CD14-positive monocyte (primary cell): ENCODE measurements around the gene RHOU. TPM values are rescaled to one million over a fixed set of nuclear protein-coding genes. Genes with fewer than 3 reads are reported as not detected.
A peak's percentile ranks its signal among the peaks of the same experiment; 100 is the strongest.

Source experiments
- DNase-seq, 3 donors: peaks; one replicate each; pipeline ENCODE4 v3.0.0-alpha.2; 2011 to 2022
- H2AFZ ChIP-seq: 2 replicates; pipeline ENCODE4 v1.6.0; 2012; ENCODE audit warnings: mild to moderate bottlenecking, low read depth, low read length, inconsistent platforms; ENCODE audit not compliant: insufficient read depth, poor library complexity, severe bottlenecking
- H3K27ac ChIP-seq, 2 donors: 1 replicate in 1 of 2; 2 replicates in 1 of 2; pipeline ENCODE4 v1.5.1; 2012 to 2013; ENCODE audit warnings: low read length in 2 of 2, control low read depth in 1 of 2, inconsistent platforms in 1 of 2, low read depth in 1 of 2, mild to moderate bottlenecking in 1 of 2
- H3K27me3 ChIP-seq, 2 donors: one replicate each; pipeline versions ENCODE4 v1.6.0 to v1.6.1; 2011 to 2013; ENCODE audit warnings: low read length in 2 of 2; ENCODE audit not compliant: control insufficient read depth in 2 of 2, insufficient read depth in 2 of 2
- H3K36me3 ChIP-seq, 2 donors: replicated peaks in 1 of 2; 1 replicate in 1 of 2; 2 replicates in 1 of 2; pipeline versions ENCODE4 v1.5.1 to v1.6.1; 2012 to 2013; ENCODE audit warnings: low read length in 2 of 2, control low read depth in 1 of 2, inconsistent platforms in 1 of 2, mild to moderate bottlenecking in 1 of 2; ENCODE audit not compliant: insufficient read depth in 2 of 2, control insufficient read depth in 1 of 2
- H3K4me1 ChIP-seq, 2 donors: 1 replicate in 1 of 2; 2 replicates in 1 of 2; pipeline versions ENCODE4 v1.5.1 to v1.6.1; 2012 to 2013; ENCODE audit warnings: low read length in 2 of 2, control low read depth in 1 of 2, inconsistent platforms in 1 of 2, mild to moderate bottlenecking in 1 of 2, moderate library complexity in 1 of 2; ENCODE audit not compliant: insufficient read depth in 2 of 2, control insufficient read depth in 1 of 2
- H3K4me2 ChIP-seq: replicated peaks from 2 replicates; pipeline ENCODE3; 2012; ENCODE audit warnings: low read length, moderate library complexity, mild to moderate bottlenecking; ENCODE audit not compliant: poor library complexity, severe bottlenecking; ENCODE audit errors: extremely low read depth
- H3K4me3 ChIP-seq, 3 experiments: fragments of 200-600 bp in 1 of 3; sonication (generic) in 1 of 3; replicated peaks in 1 of 3; 1 replicate in 2 of 3; 2 replicates in 1 of 3; pipeline ENCODE4 v1.5.1; 2011 to 2013; ENCODE audit warnings: low read length in 3 of 3, mild to moderate bottlenecking in 3 of 3, control low read depth in 2 of 3, low read depth in 2 of 3, inconsistent platforms in 1 of 3, moderate library complexity in 1 of 3
- H3K79me2 ChIP-seq: 2 replicates; pipeline ENCODE4 v1.6.0; 2012; ENCODE audit warnings: mild to moderate bottlenecking, control low read depth, inconsistent platforms, low read length, moderate library complexity; ENCODE audit not compliant: insufficient read depth
- H3K9ac ChIP-seq: 2 replicates; pipeline ENCODE4 v1.6.0; 2017; ENCODE audit warnings: low read length, mild to moderate bottlenecking; ENCODE audit not compliant: insufficient read depth, poor library complexity, severe bottlenecking
- H3K9me3 ChIP-seq, 2 donors: replicated peaks in 1 of 2; 1 replicate in 1 of 2; 2 replicates in 1 of 2; pipeline versions ENCODE4 v1.5.1 to v1.6.1; 2012 to 2013; ENCODE audit warnings: low read length in 2 of 2, control low read depth in 1 of 2; ENCODE audit not compliant: control insufficient read depth in 1 of 2, insufficient read depth in 1 of 2
- H4K20me1 ChIP-seq: 2 replicates; pipeline ENCODE4 v1.6.0; 2012; ENCODE audit warnings: mild to moderate bottlenecking, low read length, control low read depth, moderate library complexity; ENCODE audit not compliant: insufficient read depth
- H3K27ac Mint-ChIP-seq, 7 donors: one replicate each; pipeline ENCODE4 v1.8.0; 2020; ENCODE audit warnings: mild to moderate bottlenecking in 7 of 7, mixed read lengths in 7 of 7, moderate library complexity in 6 of 7, inconsistent platforms in 2 of 7
- H3K27me3 Mint-ChIP-seq, 3 donors: one replicate each; pipeline ENCODE4 v1.8.0; 2021 to 2022; ENCODE audit warnings: low read depth in 3 of 3, mild to moderate bottlenecking in 3 of 3, mixed read lengths in 3 of 3, moderate library complexity in 3 of 3, inconsistent platforms in 1 of 3
- H3K36me3 Mint-ChIP-seq, 2 donors: one replicate each; pipeline ENCODE4 v1.8.0; 2020; ENCODE audit warnings: mixed read lengths in 2 of 2, inconsistent platforms in 1 of 2, mild to moderate bottlenecking in 1 of 2
- H3K4me1 Mint-ChIP-seq: one replicate; pipeline ENCODE4 v1.8.0; 2020; ENCODE audit warnings: mild to moderate bottlenecking, mixed read lengths
- H3K4me3 Mint-ChIP-seq, 2 donors: one replicate each; pipeline ENCODE4 v1.8.0; 2020; ENCODE audit warnings: mild to moderate bottlenecking in 2 of 2, mixed read lengths in 2 of 2, moderate library complexity in 1 of 2
- H3K9me3 Mint-ChIP-seq, 7 donors: one replicate each; pipeline ENCODE4 v1.8.0; 2020 to 2022; ENCODE audit warnings: mixed read lengths in 7 of 7, mild to moderate bottlenecking in 6 of 7, moderate library complexity in 6 of 7, inconsistent platforms in 2 of 7
- WGBS: methylation state at CpG from one replicate; pipeline ENCODE4 v1.1.5; 2013; ENCODE audit warnings: missing lambda C conversion rate; ENCODE audit not compliant: insufficient coverage; 5-methylcytosine and 5-hydroxymethylcytosine counted together
- intact Hi-C, 2 donors: fragments of 100-400 bp; cut with micrococcal nuclease; formaldehyde crosslinking; loops; one replicate each; pipeline versions ENCODE4 v1.15.0 to v1.15.1; 2023
- polyA plus RNA-seq, 3 donors: library from polyadenylated mRNA; depleted of rRNA in 1 of 3; unstranded in 2 of 3; stranded (reverse) in 1 of 3; fragments of 300-500 nt in 2 of 3; fragments of >200 nt in 1 of 3; fragmentation: Illumina TruSeq in 2 of 3; gene quantifications; 1 replicate in 2 of 3; 2 replicates in 1 of 3; pipeline ENCODE4 v1.2.3, GENCODE V29; 2012 to 2021
- TF ChIP-seq, protein P1 (sequence below): fragments of 200-600 bp; IDR thresholded peaks from one replicate; pipeline ENCODE4 v1.8.0; 2022; ENCODE audit warnings: antibody characterized with exemption, mild to moderate bottlenecking

RHOU gene
- polyA plus RNA-seq, 3 donors, result 4.1 to 11.6 (median 4.8) TPM

DNA sequence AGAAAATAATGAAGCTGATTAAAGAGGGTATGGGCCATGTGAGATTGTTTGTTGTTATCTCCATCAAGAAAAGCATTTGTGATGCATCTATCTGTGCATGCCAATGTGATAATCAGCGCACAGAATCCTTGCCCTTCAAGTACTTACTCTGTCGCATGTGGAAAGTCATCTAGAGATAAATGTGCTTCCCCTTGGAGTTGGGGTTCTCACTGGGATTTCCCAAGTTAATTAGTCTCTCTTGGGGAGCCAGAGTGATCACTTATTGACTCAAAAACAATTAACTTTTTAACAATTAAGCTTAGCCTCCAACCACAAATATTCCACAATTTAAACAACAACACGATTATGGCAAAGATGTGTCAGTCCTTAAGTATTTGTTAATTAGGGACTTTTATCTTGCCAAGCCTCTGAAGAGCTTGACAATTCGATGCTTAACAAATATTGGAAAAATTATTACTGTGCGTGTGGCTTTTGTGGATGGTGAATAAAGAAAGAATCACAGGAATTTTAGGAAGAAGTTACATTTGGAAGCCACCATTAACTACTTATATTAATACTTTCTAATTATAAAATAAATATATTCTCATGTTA is 17.5 kb downstream of the RHOU start:
- Histone ChIP-seq H3K36me3 (no peaks in the 10 kb centered on the region), H3K9me3 (peaks cover 0 to 7% of the 10 kb centered on the region in 2 donors)

DNA sequence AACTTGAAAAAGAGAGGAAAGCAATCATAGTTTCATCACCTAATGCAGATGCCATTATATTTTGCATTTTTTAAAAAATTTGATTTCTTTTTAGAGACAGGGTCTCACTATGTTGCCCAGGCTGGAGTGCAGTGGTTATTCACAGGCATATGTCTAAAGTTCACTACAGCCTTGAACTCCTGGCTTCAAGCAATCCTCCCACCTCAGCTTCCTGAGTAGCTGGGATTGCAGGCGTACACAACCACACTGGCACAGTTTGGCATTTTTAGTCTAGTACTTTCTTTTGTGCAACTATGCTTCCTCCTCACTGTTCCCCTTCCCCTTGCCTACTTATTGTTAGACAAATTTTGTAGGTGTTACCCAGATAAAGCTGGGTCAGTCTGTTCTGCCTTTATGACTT is 18.0 kb downstream of the RHOU start:
- no peaks in the 10 kb centered on the region for H3K36me3 ChIP-seq
- H3K4me3 ChIP-seq, result no peak overlapping the region
- TF ChIP-seq, protein P1, sequence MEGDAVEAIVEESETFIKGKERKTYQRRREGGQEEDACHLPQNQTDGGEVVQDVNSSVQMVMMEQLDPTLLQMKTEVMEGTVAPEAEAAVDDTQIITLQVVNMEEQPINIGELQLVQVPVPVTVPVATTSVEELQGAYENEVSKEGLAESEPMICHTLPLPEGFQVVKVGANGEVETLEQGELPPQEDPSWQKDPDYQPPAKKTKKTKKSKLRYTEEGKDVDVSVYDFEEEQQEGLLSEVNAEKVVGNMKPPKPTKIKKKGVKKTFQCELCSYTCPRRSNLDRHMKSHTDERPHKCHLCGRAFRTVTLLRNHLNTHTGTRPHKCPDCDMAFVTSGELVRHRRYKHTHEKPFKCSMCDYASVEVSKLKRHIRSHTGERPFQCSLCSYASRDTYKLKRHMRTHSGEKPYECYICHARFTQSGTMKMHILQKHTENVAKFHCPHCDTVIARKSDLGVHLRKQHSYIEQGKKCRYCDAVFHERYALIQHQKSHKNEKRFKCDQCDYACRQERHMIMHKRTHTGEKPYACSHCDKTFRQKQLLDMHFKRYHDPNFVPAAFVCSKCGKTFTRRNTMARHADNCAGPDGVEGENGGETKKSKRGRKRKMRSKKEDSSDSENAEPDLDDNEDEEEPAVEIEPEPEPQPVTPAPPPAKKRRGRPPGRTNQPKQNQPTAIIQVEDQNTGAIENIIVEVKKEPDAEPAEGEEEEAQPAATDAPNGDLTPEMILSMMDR, result no peak
- H3K9ac ChIP-seq, result no peak overlapping the region
- WGBS, result no CpG with 5 or more reads among the region's 1 CpG
- H3K4me1 ChIP-seq, result peaks cover 13 to 17% of the 10 kb centered on the region in 2 donors
- Mint-ChIP-seq H3K27me3 (peaks cover 23 to 28% (median 24%) of the 10 kb centered on the region in 3 donors), H3K4me3 (no peak overlapping the region), H3K9me3 (peaks cover 5 to 10% (median 6%) of the 10 kb centered on the region in 7 donors), H3K27ac (peak overlapping the region in 2 of 7 donors; percentile 5 to 63), H3K4me1 (peaks cover 29% of the 10 kb centered on the region), H3K36me3 (peaks cover 0 to 7% of the 10 kb centered on the region in 2 donors)
- no peaks in the 10 kb centered on the region for H3K79me2 ChIP-seq
- no peak overlapping the region for H2AFZ ChIP-seq
- peaks cover 0 to 7% of the 10 kb centered on the region in 2 donors for H3K9me3 ChIP-seq
- H3K27ac ChIP-seq, result no peak overlapping the region
- H4K20me1 ChIP-seq, result no peaks in the 10 kb centered on the region
- peaks cover 0 to 21% of the 10 kb centered on the region in 2 donors for H3K27me3 ChIP-seq
- no peak overlapping the region for H3K4me2 ChIP-seq
- DNase-seq, result no peak
- intact Hi-C loops, result no loop called here

More for the DNA sequence above, 17.5 kb downstream of the RHOU start:
- Mint-ChIP-seq H3K4me3 (no peak overlapping the region), H3K27ac (no peak overlapping the region), H3K27me3 (peaks cover 23 to 28% (median 24%) of the 10 kb centered on the region in 3 donors), H3K36me3 (peaks cover 0 to 7% of the 10 kb centered on the region in 2 donors), H3K9me3 (peaks cover 5 to 10% (median 6%) of the 10 kb centered on the region in 7 donors), H3K4me1 (peaks cover 30% of the 10 kb centered on the region)
- Histone ChIP-seq H3K27ac (no peak overlapping the region), H3K9ac (no peak overlapping the region), H3K27me3 (peaks cover 0 to 21% of the 10 kb centered on the region in 2 donors), H2AFZ (no peak overlapping the region), H3K4me2 (no peak overlapping the region), H3K4me3 (no peak overlapping the region), H4K20me1 (no peaks in the 10 kb centered on the region), H3K79me2 (no peaks in the 10 kb centered on the region), H3K4me1 (peaks cover 13 to 17% of the 10 kb centered on the region in 2 donors)
- WGBS, result no CpG with 5 or more reads among the region's 5 CpGs
- no peak for DNase-seq
- intact Hi-C loops, result no loop called here
- TF ChIP-seq, protein P1, result no peak
